ENCODE measurements around the gene PASK. TPM values are rescaled to one million over a fixed set of nuclear protein-coding genes. Genes with fewer than 3 reads are reported as not detected.

Gene PASK
- total and polyA plus RNA-seq, 9 of the 15 experiments (the other 6 are each of a cell fraction or from before 2014, with no cell fraction given): 1.5 to 30.3 (median 9.9) TPM

- TF ChIP-seq ZNF592 (IDR thresholded peaks at IDR 0.05) (no peak), ZNF197 (CRISPR knock-in tag; IDR thresholded peaks at IDR 0.05; ENCODE audit: low read depth) (no peak), FOXA1 (IDR thresholded peaks at IDR 0.05; ENCODE audit: borderline replicate concordance) (no peak)
Measured at GRCh38 chr2:241159116-241159515, 9.8 kb upstream of the PASK start (continued).

- Histone ChIP-seq H3K36me3 (ENCODE audit: control insufficient read depth, insufficient read depth, low read length) (peaks cover 46% of the 10 kb centered on the region; the same call in 2 of the 3 replicates), H3K27me3 (ENCODE audit: control insufficient read depth in 2 of 2, insufficient read depth in 2 of 2, low read length in 2 of 2) (no peaks in the 10 kb centered on the region), H3K9me1 (ENCODE audit: control insufficient read depth, insufficient read depth, low read length) (no peaks in the 10 kb centered on the region), H3K4me3 (no peak overlapping the region), H3K9me3 (replicated peaks; ENCODE audit: control insufficient read depth, insufficient read depth, low read depth, low read length) (no peaks in the 10 kb centered on the region), H2AFZ (ENCODE audit: low read depth, low read length) (no peak overlapping the region), H3K79me2 (ENCODE audit: control insufficient read depth, insufficient read depth, low read length) (no peaks in the 10 kb centered on the region), H4K20me1 (replicated peaks; ENCODE audit: control insufficient read depth, insufficient read depth, low read length) (peaks cover 5% of the 10 kb centered on the region; the same call in 1 of the 2 replicates), H3K27ac (ENCODE audit: extremely low read depth, low read depth, low read length) (no peak overlapping the region), H3K4me2 (ENCODE audit: insufficient read depth, low read length) (no peak overlapping the region), H3K4me1 (replicated peaks in 1 of 2; ENCODE audit: control insufficient read depth in 2 of 2, insufficient read depth in 2 of 2, low read length in 2 of 2) (no peaks in the 10 kb centered on the region), H3K9ac (ENCODE audit: insufficient read depth in 1 of 2, low read depth in 2 of 2, low read length in 2 of 2) (no peak overlapping the region; a peak in 1 of 4 replicates)
- intact Hi-C loops (cut with micrococcal nuclease): no loop called here
- no TSS peak for BruUV-seq (replicated peaks)
- CTCF ChIA-PET (ENCODE audit: low intra/inter-chr PET ratio): no interaction called here
- in situ Hi-C loops (cut with MboI): no loop called here
- POLR2A ChIA-PET: interaction anchor here (0.6 kb wide), 1 partner anchor 10 kb away, joined by 3 read pairs; no protein-coding TSS in a partner anchor
- DNase-seq (ENCODE audit: extremely low read depth in 1 of 4, low spot score in 3 of 4) (no peak), FAIRE-seq (no peak), ATAC-seq (no peak)
- 89% methylated on average over 8 of the region's 8 CpGs for WGBS (ENCODE audit: insufficient coverage, low coverage, missing lambda C conversion rate)
- TF ChIP-seq ZNF197 (CRISPR knock-in tag; IDR thresholded peaks at IDR 0.05; ENCODE audit: low read depth) (no peak), HOXB6 (CRISPR knock-in tag; IDR thresholded peaks at IDR 0.05; ENCODE audit: borderline replicate concordance) (no peak), ZBTB2 (IDR thresholded peaks at IDR 0.05) (no peak), POLR2B (IDR thresholded peaks at IDR 0.05; ENCODE audit: low read depth, partially characterized antibody) (no peak), SMARCA4 (IDR thresholded peaks at IDR 0.05) (no peak), RBM39 (optimal IDR thresholded peaks at IDR 0.05; ENCODE audit: low read depth, low read length) (no peak)
- TF ChIP-seq, protein P1, sequence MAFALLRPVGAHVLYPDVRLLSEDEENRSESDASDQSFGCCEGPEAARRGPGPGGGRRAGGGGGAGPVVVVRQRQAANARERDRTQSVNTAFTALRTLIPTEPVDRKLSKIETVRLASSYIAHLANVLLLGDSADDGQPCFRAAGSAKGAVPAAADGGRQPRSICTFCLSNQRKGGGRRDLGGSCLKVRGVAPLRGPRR (CRISPR knock-in tag; IDR thresholded peaks at IDR 0.05): no peak
- TF ChIP-seq, protein P2, sequence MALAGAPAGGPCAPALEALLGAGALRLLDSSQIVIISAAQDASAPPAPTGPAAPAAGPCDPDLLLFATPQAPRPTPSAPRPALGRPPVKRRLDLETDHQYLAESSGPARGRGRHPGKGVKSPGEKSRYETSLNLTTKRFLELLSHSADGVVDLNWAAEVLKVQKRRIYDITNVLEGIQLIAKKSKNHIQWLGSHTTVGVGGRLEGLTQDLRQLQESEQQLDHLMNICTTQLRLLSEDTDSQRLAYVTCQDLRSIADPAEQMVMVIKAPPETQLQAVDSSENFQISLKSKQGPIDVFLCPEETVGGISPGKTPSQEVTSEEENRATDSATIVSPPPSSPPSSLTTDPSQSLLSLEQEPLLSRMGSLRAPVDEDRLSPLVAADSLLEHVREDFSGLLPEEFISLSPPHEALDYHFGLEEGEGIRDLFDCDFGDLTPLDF (CRISPR knock-in tag; IDR thresholded peaks at IDR 0.05): no peak
- TF ChIP-seq, protein P3, sequence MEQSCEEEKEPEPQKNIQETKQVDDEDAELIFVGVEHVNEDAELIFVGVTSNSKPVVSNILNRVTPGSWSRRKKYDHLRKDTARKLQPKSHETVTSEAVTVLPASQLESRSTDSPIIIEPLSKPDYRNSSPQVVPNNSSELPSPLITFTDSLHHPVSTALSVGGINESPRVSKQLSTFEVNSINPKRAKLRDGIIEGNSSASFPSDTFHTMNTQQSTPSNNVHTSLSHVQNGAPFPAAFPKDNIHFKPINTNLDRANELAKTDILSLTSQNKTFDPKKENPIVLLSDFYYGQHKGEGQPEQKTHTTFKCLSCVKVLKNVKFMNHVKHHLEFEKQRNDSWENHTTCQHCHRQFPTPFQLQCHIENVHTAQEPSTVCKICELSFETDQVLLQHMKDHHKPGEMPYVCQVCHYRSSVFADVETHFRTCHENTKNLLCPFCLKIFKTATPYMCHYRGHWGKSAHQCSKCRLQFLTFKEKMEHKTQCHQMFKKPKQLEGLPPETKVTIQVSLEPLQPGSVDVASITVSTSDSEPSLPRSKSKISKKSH (CRISPR knock-in tag; IDR thresholded peaks at IDR 0.05): no peak
Measured at GRCh38 chr2:241158546-241158900, 9.3 kb upstream of the PASK start.
